Effector memory CD4-positive, alpha-beta T cell (primary cell): ENCODE measurements around the gene ARL14EPL.

ENCODE experiments used
- DNase-seq, 3 donors: peaks; one replicate each; pipeline ENCODE4 v3.0.0-alpha.2; 2020
- H3K27ac ChIP-seq: 2 replicates; pipeline ENCODE4 v1.7.0; 2013; ENCODE audit warnings: mild to moderate bottlenecking, low read length, moderate library complexity; ENCODE audit not compliant: insufficient read depth, poor library complexity, severe bottlenecking
- H3K27me3 ChIP-seq: replicated peaks from 2 replicates; pipeline ENCODE4 v1.7.0; 2013; ENCODE audit warnings: mild to moderate bottlenecking, low read length; ENCODE audit not compliant: insufficient read depth, control insufficient read depth, poor library complexity, severe bottlenecking
- H3K36me3 ChIP-seq: 2 replicates; pipeline ENCODE4 v1.7.0; 2013; ENCODE audit warnings: mild to moderate bottlenecking, low read length, moderate library complexity; ENCODE audit not compliant: control insufficient read depth, insufficient read depth
- H3K4me1 ChIP-seq: 2 replicates; pipeline ENCODE4 v1.7.0; 2013; ENCODE audit warnings: low read length, mild to moderate bottlenecking; ENCODE audit not compliant: control insufficient read depth, insufficient read depth, poor library complexity, severe bottlenecking
- H3K4me3 ChIP-seq: 2 replicates; pipeline ENCODE4 v1.7.0; 2013; ENCODE audit warnings: low read length, low read depth, mild to moderate bottlenecking; ENCODE audit not compliant: insufficient read depth, poor library complexity, severe bottlenecking
- H3K9me3 ChIP-seq: 2 replicates; pipeline ENCODE4 v1.7.0; 2013; ENCODE audit warnings: mild to moderate bottlenecking, low read length, moderate library complexity; ENCODE audit not compliant: control insufficient read depth

Gene ARL14EPL

GRCh38 chr5:116013207-116013785, 19.0 kb upstream of the ARL14EPL start:
- Histone ChIP-seq H3K4me3 (no peak overlapping the region), H3K4me1 (no peaks in the 10 kb centered on the region), H3K27me3 (no peaks in the 10 kb centered on the region), H3K9me3 (no peaks in the 10 kb centered on the region), H3K27ac (no peak overlapping the region), H3K36me3 (no peaks in the 10 kb centered on the region)
- DNase-seq = no peak

GRCh38 chr5:116013936-116014335, 18.3 kb upstream of the ARL14EPL start:
- Histone ChIP-seq H3K27me3 (no peaks in the 10 kb centered on the region), H3K27ac (no peak overlapping the region), H3K9me3 (no peaks in the 10 kb centered on the region), H3K36me3 (no peaks in the 10 kb centered on the region), H3K4me1 (no peaks in the 10 kb centered on the region), H3K4me3 (no peak overlapping the region)
- DNase-seq = no peak

- DNase-seq = no peak
- H3K4me1 ChIP-seq = no peaks in the 10 kb centered on the region
- no peak overlapping the region for H3K4me3 ChIP-seq
- H3K27ac ChIP-seq = no peak overlapping the region
- H3K36me3 ChIP-seq = no peaks in the 10 kb centered on the region
- H3K27me3 ChIP-seq = no peaks in the 10 kb centered on the region
- no peaks in the 10 kb centered on the region for H3K9me3 ChIP-seq
These were observed 8.7 kb upstream of the ARL14EPL start for GRCh38 chr5:116023619-116024018.

- Histone ChIP-seq H3K36me3 (no peaks in the 10 kb centered on the region), H3K4me1 (no peaks in the 10 kb centered on the region), H3K4me3 (no peak overlapping the region), H3K27ac (no peak overlapping the region), H3K27me3 (no peaks in the 10 kb centered on the region), H3K9me3 (no peaks in the 10 kb centered on the region)
- DNase-seq = no peak
These were observed 6.4 kb upstream of the ARL14EPL start for GRCh38 chr5:116025866-116026265.

GRCh38 chr5:116032991-116033390, 719 bp downstream of the ARL14EPL start:
- H3K27ac ChIP-seq = no peak overlapping the region
- H3K36me3 ChIP-seq = no peaks in the 10 kb centered on the region

GRCh38 chr5:116035123-116035522, 2.9 kb downstream of the ARL14EPL start:
- no peak overlapping the region for H3K4me3 ChIP-seq
- no peak for DNase-seq
- H3K9me3 ChIP-seq = no peaks in the 10 kb centered on the region
- no peaks in the 10 kb centered on the region for H3K27me3 ChIP-seq
- H3K27ac ChIP-seq = no peak overlapping the region
- no peaks in the 10 kb centered on the region for H3K36me3 ChIP-seq
- no peaks in the 10 kb centered on the region for H3K4me1 ChIP-seq

More at GRCh38 chr5:116032991-116033390, 719 bp downstream of the ARL14EPL start:
- Histone ChIP-seq H3K4me1 (no peaks in the 10 kb centered on the region), H3K9me3 (no peaks in the 10 kb centered on the region), H3K27me3 (no peaks in the 10 kb centered on the region), H3K4me3 (no peak overlapping the region)
- no peak for DNase-seq

GRCh38 chr5:116037236-116037822, 5.1 kb downstream of the ARL14EPL start:
- no peak overlapping the region for H3K27ac ChIP-seq
- H3K36me3 ChIP-seq = no peaks in the 10 kb centered on the region
- no peaks in the 10 kb centered on the region for H3K4me1 ChIP-seq
- no peak for DNase-seq
- no peaks in the 10 kb centered on the region for H3K27me3 ChIP-seq
- no peak overlapping the region for H3K4me3 ChIP-seq
- H3K9me3 ChIP-seq = no peaks in the 10 kb centered on the region

GRCh38 chr5:116038817-116039216, 6.5 kb downstream of the ARL14EPL start:
- Histone ChIP-seq H3K27me3 (no peaks in the 10 kb centered on the region), H3K4me3 (no peak overlapping the region), H3K9me3 (no peaks in the 10 kb centered on the region), H3K27ac (no peak overlapping the region), H3K4me1 (no peaks in the 10 kb centered on the region), H3K36me3 (no peaks in the 10 kb centered on the region)
- DNase-seq = no peak

- H3K4me1 ChIP-seq = no peaks in the 10 kb centered on the region
- DNase-seq = no peak
- H3K36me3 ChIP-seq = no peaks in the 10 kb centered on the region
- H3K9me3 ChIP-seq = no peaks in the 10 kb centered on the region
- H3K4me3 ChIP-seq = no peak overlapping the region
- no peak overlapping the region for H3K27ac ChIP-seq
- H3K27me3 ChIP-seq = no peaks in the 10 kb centered on the region
These were observed 10.1 kb downstream of the ARL14EPL start for GRCh38 chr5:116042375-116042774.

GRCh38 chr5:116044073-116044472, 11.8 kb downstream of the ARL14EPL start:
- H3K27ac ChIP-seq = no peak overlapping the region
- no peak for DNase-seq
- H3K36me3 ChIP-seq = no peaks in the 10 kb centered on the region
- no peaks in the 10 kb centered on the region for H3K9me3 ChIP-seq
- no peaks in the 10 kb centered on the region for H3K27me3 ChIP-seq
- no peaks in the 10 kb centered on the region for H3K4me1 ChIP-seq
- H3K4me3 ChIP-seq = no peak overlapping the region
